ENCODE measurements around the gene KCNAB1. TPM values are rescaled to one million over a fixed set of nuclear protein-coding genes. Genes with fewer than 3 reads are reported as not detected.

KCNAB1 gene
- total and polyA plus RNA-seq, 4 donors, result 0.76 to 2.8 (median 1.0) TPM

- H3K4me1 ChIP-seq (ENCODE audit: control insufficient read depth in 4 of 4, insufficient read depth in 4 of 4, low read length in 3 of 4), result no peaks in the 10 kb centered on the region
- no peak overlapping the region for H3K9ac ChIP-seq (ENCODE audit: low read depth in 1 of 2, low read length in 2 of 2)
- no peak overlapping the region for H3K27ac ChIP-seq (ENCODE audit: low read depth in 1 of 2, low read length in 2 of 2)
- no peak overlapping the region for H3K4me3 ChIP-seq (ENCODE audit: low read depth in 1 of 3, low read length in 3 of 3)
- 49% methylated on average over 3 of the region's 3 CpGs for WGBS
- TF ChIP-seq, protein P1, sequence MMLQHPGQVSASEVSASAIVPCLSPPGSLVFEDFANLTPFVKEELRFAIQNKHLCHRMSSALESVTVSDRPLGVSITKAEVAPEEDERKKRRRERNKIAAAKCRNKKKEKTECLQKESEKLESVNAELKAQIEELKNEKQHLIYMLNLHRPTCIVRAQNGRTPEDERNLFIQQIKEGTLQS (IDR thresholded peaks at IDR 0.05), result no peak
- H3K36me3 ChIP-seq (ENCODE audit: control insufficient read depth in 4 of 4, insufficient read depth in 3 of 4, low read depth in 1 of 4, low read length in 3 of 4), result no peaks in the 10 kb centered on the region
- DNase-seq (ENCODE audit: low spot score), result no peak
- H3K9me3 ChIP-seq (ENCODE audit: control insufficient read depth in 4 of 4, low read length in 3 of 4), result no peaks in the 10 kb centered on the region
- no peaks in the 10 kb centered on the region for H3K27me3 ChIP-seq (ENCODE audit: control insufficient read depth in 4 of 4, insufficient read depth in 4 of 4, low read length in 3 of 4)
These were observed 344.8 kb downstream of the KCNAB1 start for GRCh38 chr3:156465194-156465593.

DNA sequence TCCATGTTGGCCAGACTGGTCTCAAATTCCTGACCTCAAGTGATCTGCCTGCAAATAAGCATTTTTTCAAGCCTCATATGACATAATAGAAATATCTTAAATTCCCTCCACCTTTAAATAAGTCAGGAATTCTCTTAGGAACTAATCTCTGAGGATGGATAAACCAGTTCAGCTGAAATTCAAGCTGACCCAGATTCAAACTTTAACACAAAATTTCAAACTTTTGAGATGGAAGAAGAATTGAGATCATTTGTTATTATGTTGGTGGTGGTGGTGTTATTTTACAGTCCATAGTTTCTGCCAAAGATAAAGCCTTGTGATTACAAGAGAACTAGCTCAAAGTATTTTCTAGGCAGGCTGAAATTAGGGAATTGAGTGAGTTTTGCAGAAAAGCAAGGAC lies 349.1 kb downstream of the KCNAB1 start:
- TF ChIP-seq REST (IDR thresholded peaks at IDR 0.05), result no peak
- TF ChIP-seq NR2F2 (IDR thresholded peaks at IDR 0.05), result no peak
- no peak for TF ChIP-seq YY1 (IDR thresholded peaks at IDR 0.05)
- no peak for TF ChIP-seq SP1 (IDR thresholded peaks at IDR 0.05)
- TF ChIP-seq, protein P1 (IDR thresholded peaks at IDR 0.05), result no peak
- TF ChIP-seq RAD21 (IDR thresholded peaks at IDR 0.05), result no peak
- TF ChIP-seq FOXA1 (IDR thresholded peaks at IDR 0.05), result no peak
- TF ChIP-seq RXRA (IDR thresholded peaks at IDR 0.05), result no peak
- TF ChIP-seq, protein P2, sequence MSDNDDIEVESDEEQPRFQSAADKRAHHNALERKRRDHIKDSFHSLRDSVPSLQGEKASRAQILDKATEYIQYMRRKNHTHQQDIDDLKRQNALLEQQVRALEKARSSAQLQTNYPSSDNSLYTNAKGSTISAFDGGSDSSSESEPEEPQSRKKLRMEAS (IDR thresholded peaks at IDR 0.05), result no peak
- TF ChIP-seq EGR1 (IDR thresholded peaks at IDR 0.05; ENCODE audit: low read depth in 2 of 2), result no peak
- no peak for TF ChIP-seq CTCF (IDR thresholded peaks at IDR 0.05; ENCODE audit: low read depth, low read length, missing input control)
- TF ChIP-seq HNF4G (IDR thresholded peaks at IDR 0.05), result no peak
- no peak for TF ChIP-seq HNF4A (conservative IDR thresholded peaks at IDR 0.05)
- TF ChIP-seq FOXA2 (IDR thresholded peaks at IDR 0.05), result no peak
- TF ChIP-seq GABPA (IDR thresholded peaks at IDR 0.05 in 1 of 2, conservative IDR thresholded peaks at IDR 0.05 in 1 of 2), result no peak
- Histone ChIP-seq H3K4me3 (ENCODE audit: low read depth in 1 of 3, low read length in 3 of 3) (no peak overlapping the region), H3K4me1 (ENCODE audit: control insufficient read depth in 4 of 4, insufficient read depth in 4 of 4, low read length in 3 of 4) (no peaks in the 10 kb centered on the region), H3K27ac (ENCODE audit: low read depth in 1 of 2, low read length in 2 of 2) (no peak overlapping the region), H3K9me3 (ENCODE audit: control insufficient read depth in 4 of 4, low read length in 3 of 4) (no peaks in the 10 kb centered on the region), H3K9ac (ENCODE audit: low read depth in 1 of 2, low read length in 2 of 2) (no peak overlapping the region), H3K27me3 (ENCODE audit: control insufficient read depth in 4 of 4, insufficient read depth in 4 of 4, low read length in 3 of 4) (no peaks in the 10 kb centered on the region), H3K36me3 (ENCODE audit: control insufficient read depth in 4 of 4, insufficient read depth in 3 of 4, low read depth in 1 of 4, low read length in 3 of 4) (no peaks in the 10 kb centered on the region)
- no peak for DNase-seq (ENCODE audit: low spot score)

Measured in liver (tissue), 9 donors.